ENCODE data around the gene GDF3.

DNA sequence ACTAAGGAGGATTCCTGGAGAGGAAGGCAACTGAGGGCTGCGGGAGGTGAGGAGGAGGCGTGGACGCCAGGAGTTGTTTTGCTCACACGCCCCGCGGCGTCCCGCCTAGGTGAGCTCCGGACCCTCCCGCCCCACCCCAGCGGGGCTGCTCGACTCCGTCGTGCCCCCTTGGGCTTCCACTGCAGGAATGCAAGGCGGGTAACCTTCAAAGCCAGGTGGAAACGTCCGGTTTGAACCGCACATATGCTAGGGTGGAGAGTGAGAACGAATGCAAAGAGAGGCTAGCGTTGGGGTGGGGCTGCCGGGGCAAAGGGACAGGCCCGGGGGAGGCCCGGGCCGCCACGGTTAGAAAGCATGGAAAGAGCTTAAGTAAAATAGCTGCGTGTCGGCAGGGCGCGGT lies 10.3 kb upstream of the GDF3 start:
- TF ChIP-seq, protein P1, sequence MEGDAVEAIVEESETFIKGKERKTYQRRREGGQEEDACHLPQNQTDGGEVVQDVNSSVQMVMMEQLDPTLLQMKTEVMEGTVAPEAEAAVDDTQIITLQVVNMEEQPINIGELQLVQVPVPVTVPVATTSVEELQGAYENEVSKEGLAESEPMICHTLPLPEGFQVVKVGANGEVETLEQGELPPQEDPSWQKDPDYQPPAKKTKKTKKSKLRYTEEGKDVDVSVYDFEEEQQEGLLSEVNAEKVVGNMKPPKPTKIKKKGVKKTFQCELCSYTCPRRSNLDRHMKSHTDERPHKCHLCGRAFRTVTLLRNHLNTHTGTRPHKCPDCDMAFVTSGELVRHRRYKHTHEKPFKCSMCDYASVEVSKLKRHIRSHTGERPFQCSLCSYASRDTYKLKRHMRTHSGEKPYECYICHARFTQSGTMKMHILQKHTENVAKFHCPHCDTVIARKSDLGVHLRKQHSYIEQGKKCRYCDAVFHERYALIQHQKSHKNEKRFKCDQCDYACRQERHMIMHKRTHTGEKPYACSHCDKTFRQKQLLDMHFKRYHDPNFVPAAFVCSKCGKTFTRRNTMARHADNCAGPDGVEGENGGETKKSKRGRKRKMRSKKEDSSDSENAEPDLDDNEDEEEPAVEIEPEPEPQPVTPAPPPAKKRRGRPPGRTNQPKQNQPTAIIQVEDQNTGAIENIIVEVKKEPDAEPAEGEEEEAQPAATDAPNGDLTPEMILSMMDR (conservative IDR thresholded peaks at IDR 0.05) = no peak
- no peak for TF ChIP-seq EZH2 (IDR thresholded peaks at IDR 0.05; ENCODE audit: low read depth)

Measured in PC-9 (cell line).